NT2/D1 (cell line): Measurements from ENCODE around the gene ADK.

Experiments
- DNase-seq: peaks from one replicate; pipeline ENCODE4 v3.0.0-alpha.2; 2011; ENCODE audit warnings: low read depth, low spot score
- H3K27me3 ChIP-seq: 2 replicates; pipeline ENCODE4 v1.6.0; 2011; ENCODE audit warnings: mild to moderate bottlenecking; ENCODE audit not compliant: insufficient read length, insufficient read depth
- H3K36me3 ChIP-seq: 2 replicates; pipeline ENCODE4 v1.6.1; 2011; ENCODE audit warnings: mild to moderate bottlenecking, low read length, mixed read lengths; ENCODE audit not compliant: insufficient read depth, insufficient read length
- H3K4me1 ChIP-seq: 2 replicates; pipeline ENCODE4 v1.5.1; 2011; ENCODE audit not compliant: insufficient read depth, insufficient read length
- H3K4me3 ChIP-seq: 2 replicates; pipeline ENCODE4 v1.5.1; 2011; ENCODE audit warnings: low read depth; ENCODE audit not compliant: insufficient read length
- H3K9ac ChIP-seq: 2 replicates; pipeline ENCODE4 v1.6.0; 2011; ENCODE audit warnings: low read depth; ENCODE audit not compliant: insufficient read length
- H3K9me3 ChIP-seq: 2 replicates; pipeline ENCODE4 v1.5.1; 2011; ENCODE audit warnings: mild to moderate bottlenecking, low read length; ENCODE audit not compliant: insufficient read depth
- SUZ12 ChIP-seq: IDR thresholded peaks from 2 replicates; pipeline ENCODE4 v1.6.1; 2011; ENCODE audit not compliant: insufficient read length, insufficient read depth; ENCODE audit errors: extremely low read depth
- YY1 ChIP-seq: IDR thresholded peaks from 2 replicates; pipeline ENCODE4 v1.6.1; 2011; ENCODE audit not compliant: insufficient read length, insufficient read depth
- ZNF274 ChIP-seq: IDR thresholded peaks from 2 replicates; pipeline ENCODE4 v1.6.1; 2011; ENCODE audit warnings: mild to moderate bottlenecking, low read depth, low read length

Gene ADK

GRCh38 chr10:74111799-74112198 lies 39.2 kb upstream of the ADK start:
- peaks cover 95% of the 10 kb centered on the region for H3K36me3 ChIP-seq
- no peak for DNase-seq
- TF ChIP-seq YY1 (no peak), ZNF274 (no peak), SUZ12 (no peak)

GRCh38 chr10:74113546-74113945 lies 37.5 kb upstream of the ADK start:
- H3K9me3 ChIP-seq = no peaks in the 10 kb centered on the region
- H3K9ac ChIP-seq = no peak overlapping the region
- H3K36me3 ChIP-seq = peaks cover 97% of the 10 kb centered on the region
- no peak overlapping the region for H3K4me3 ChIP-seq
- H3K4me1 ChIP-seq = no peaks in the 10 kb centered on the region
- peaks cover 2% of the 10 kb centered on the region for H3K27me3 ChIP-seq
- TF ChIP-seq SUZ12 (no peak), ZNF274 (no peak), YY1 (no peak)
- DNase-seq = no peak

More at GRCh38 chr10:74111799-74112198, 39.2 kb upstream of the ADK start:
- H3K9me3 ChIP-seq = no peaks in the 10 kb centered on the region
- H3K4me3 ChIP-seq = no peak overlapping the region
- H3K9ac ChIP-seq = no peak overlapping the region
- no peaks in the 10 kb centered on the region for H3K4me1 ChIP-seq
- peaks cover 2% of the 10 kb centered on the region for H3K27me3 ChIP-seq

GRCh38 chr10:74114041-74114448 lies 37.0 kb upstream of the ADK start:
- H3K27me3 ChIP-seq = peaks cover 2% of the 10 kb centered on the region
- peaks cover 96% of the 10 kb centered on the region for H3K36me3 ChIP-seq
- H3K4me3 ChIP-seq = no peak overlapping the region
- TF ChIP-seq ZNF274 (no peak), YY1 (no peak), SUZ12 (no peak)
- H3K4me1 ChIP-seq = no peaks in the 10 kb centered on the region
- DNase-seq = no peak
- H3K9ac ChIP-seq = no peak overlapping the region
- no peaks in the 10 kb centered on the region for H3K9me3 ChIP-seq

- no peak for DNase-seq
- Histone ChIP-seq H3K9ac (no peak overlapping the region), H3K4me1 (no peaks in the 10 kb centered on the region), H3K9me3 (no peaks in the 10 kb centered on the region), H3K4me3 (no peak overlapping the region), H3K27me3 (peaks cover 2% of the 10 kb centered on the region), H3K36me3 (peaks cover 86% of the 10 kb centered on the region)
- TF ChIP-seq YY1 (no peak), ZNF274 (no peak), SUZ12 (no peak)
These were observed 33.3 kb upstream of the ADK start for GRCh38 chr10:74117738-74118137.

GRCh38 chr10:74118804-74119203 lies 32.2 kb upstream of the ADK start:
- Histone ChIP-seq H3K9ac (no peak overlapping the region), H3K36me3 (peaks cover 82% of the 10 kb centered on the region), H3K27me3 (peaks cover 2% of the 10 kb centered on the region), H3K4me3 (no peak overlapping the region), H3K4me1 (no peaks in the 10 kb centered on the region), H3K9me3 (no peaks in the 10 kb centered on the region)
- TF ChIP-seq ZNF274 = no peak
- no peak for TF ChIP-seq SUZ12
- no peak for TF ChIP-seq YY1
- no peak for DNase-seq

GRCh38 chr10:74120911-74121310 lies 30.1 kb upstream of the ADK start:
- TF ChIP-seq YY1 = no peak
- Histone ChIP-seq H3K9me3 (no peaks in the 10 kb centered on the region), H3K4me1 (no peaks in the 10 kb centered on the region), H3K9ac (no peak overlapping the region), H3K27me3 (no peaks in the 10 kb centered on the region), H3K4me3 (no peak overlapping the region), H3K36me3 (peaks cover 81% of the 10 kb centered on the region)
- no peak for DNase-seq

- Histone ChIP-seq H3K36me3 (peaks cover 78% of the 10 kb centered on the region), H3K4me3 (no peak overlapping the region), H3K9ac (no peak overlapping the region), H3K27me3 (no peaks in the 10 kb centered on the region), H3K9me3 (no peaks in the 10 kb centered on the region), H3K4me1 (no peaks in the 10 kb centered on the region)
- TF ChIP-seq ZNF274 (no peak), YY1 (no peak), SUZ12 (no peak)
- no peak for DNase-seq
These were observed 29.7 kb upstream of the ADK start for GRCh38 chr10:74121368-74121767.

- H3K4me3 ChIP-seq = no peak overlapping the region
- H3K4me1 ChIP-seq = no peaks in the 10 kb centered on the region
- H3K36me3 ChIP-seq = peaks cover 73% of the 10 kb centered on the region
- TF ChIP-seq SUZ12 (no peak), ZNF274 (no peak), YY1 (no peak)
- DNase-seq = no peak
- no peak overlapping the region for H3K9ac ChIP-seq
- H3K27me3 ChIP-seq = no peaks in the 10 kb centered on the region
- no peaks in the 10 kb centered on the region for H3K9me3 ChIP-seq
These were observed 29.0 kb upstream of the ADK start for GRCh38 chr10:74122060-74122459.
